GM18520 (cell line): ENCODE measurements around the gene CETN1.

Source experiments
- ATAC-seq: cut with Tn5 transposase; IDR thresholded peaks from one replicate; pipeline ENCODE4 v1.9.1; 2021; ENCODE audit not compliant: unreplicated experiment

CETN1 gene

GRCh38 chr18:574865-575645 is 5.1 kb upstream of the CETN1 start:
- no peak for ATAC-seq

GRCh38 chr18:576924-577323 is 3.3 kb upstream of the CETN1 start:
- ATAC-seq: no peak

GRCh38 chr18:577643-578375 is 2.4 kb upstream of the CETN1 start:
- ATAC-seq: no peak

- ATAC-seq: no peak
Observed at GRCh38 chr18:579238-579637, 942 bp upstream of the CETN1 start.

GRCh38 chr18:581096-581495 is 916 bp downstream of the CETN1 start:
- no peak for ATAC-seq

GRCh38 chr18:582465-582864 is 2.3 kb downstream of the CETN1 start:
- ATAC-seq: no peak

GRCh38 chr18:595068-595467 is 14.9 kb downstream of the CETN1 start:
- no peak for ATAC-seq

- ATAC-seq: no peak
Observed at GRCh38 chr18:595571-595970, 15.4 kb downstream of the CETN1 start.

GRCh38 chr18:596288-596881 is 16.2 kb downstream of the CETN1 start:
- peak; percentile 26 for ATAC-seq

GRCh38 chr18:598124-598589 is 18.0 kb downstream of the CETN1 start:
- ATAC-seq: no peak

- ATAC-seq: no peak
Observed at GRCh38 chr18:600107-600506, 19.9 kb downstream of the CETN1 start.

- ATAC-seq: no peak
Observed at GRCh38 chr18:604771-605170, 24.6 kb downstream of the CETN1 start.

- no peak for ATAC-seq
Observed at GRCh38 chr18:607930-608329, 27.8 kb downstream of the CETN1 start.

GRCh38 chr18:610214-610928 is 30.2 kb downstream of the CETN1 start:
- ATAC-seq: no peak

- ATAC-seq: no peak
Observed at GRCh38 chr18:612156-612555, 32.0 kb downstream of the CETN1 start.

GRCh38 chr18:614193-614592 is 34.0 kb downstream of the CETN1 start:
- no peak for ATAC-seq

- no peak for ATAC-seq
Observed at GRCh38 chr18:615092-615521, 34.9 kb downstream of the CETN1 start.

GRCh38 chr18:615773-616172 is 35.6 kb downstream of the CETN1 start:
- no peak for ATAC-seq

GRCh38 chr18:616380-616995 is 36.3 kb downstream of the CETN1 start:
- peak; percentile 40 for ATAC-seq

- ATAC-seq: no peak
Observed at GRCh38 chr18:617970-618504, 37.9 kb downstream of the CETN1 start.

- no peak for ATAC-seq
Observed at GRCh38 chr18:618618-619017, 38.4 kb downstream of the CETN1 start.
